Trophoblast cell (in vitro differentiated cells and primary cell): ENCODE results near the gene IWS1.
A peak's percentile ranks its signal among the peaks of the same experiment; 100 is the strongest.

Experiments used
- DNase-seq, 2 donors: peaks; one replicate each; pipeline ENCODE4 v3.0.0-alpha.2; 2016
- H2AFZ ChIP-seq: 2 replicates; pipeline ENCODE4 v1.6.1; 2013; ENCODE audit warnings: low read length, moderate library complexity, mild to moderate bottlenecking; ENCODE audit not compliant: insufficient read depth, poor library complexity
- H2AK5ac ChIP-seq: 2 replicates; pipeline ENCODE4 v1.6.1; 2013; ENCODE audit warnings: mild to moderate bottlenecking, low read length
- H2BK120ac ChIP-seq: 2 replicates; pipeline ENCODE4 v1.6.1; 2013; ENCODE audit warnings: low read length, mild to moderate bottlenecking, moderate library complexity; ENCODE audit not compliant: insufficient read depth, poor library complexity
- H2BK12ac ChIP-seq: 2 replicates; pipeline ENCODE4 v1.6.1; 2013; ENCODE audit warnings: mild to moderate bottlenecking, low read length, moderate library complexity
- H2BK5ac ChIP-seq: 2 replicates; pipeline ENCODE4 v1.6.1; 2013; ENCODE audit warnings: low read length, low read depth, moderate library complexity, mild to moderate bottlenecking; ENCODE audit not compliant: poor library complexity
- H3K14ac ChIP-seq: 2 replicates; pipeline ENCODE4 v1.6.1; 2013; ENCODE audit warnings: mild to moderate bottlenecking, low read length
- H3K18ac ChIP-seq: 2 replicates; pipeline ENCODE4 v1.6.1; 2013; ENCODE audit warnings: mild to moderate bottlenecking, low read length
- H3K23ac ChIP-seq: 2 replicates; pipeline ENCODE4 v1.6.1; 2013; ENCODE audit warnings: low read length
- H3K27ac ChIP-seq: 2 replicates; pipeline ENCODE4 v1.5.1; 2013; ENCODE audit warnings: low read depth, mild to moderate bottlenecking, inconsistent platforms, low read length, moderate library complexity
- H3K27me3 ChIP-seq: 2 replicates; pipeline ENCODE4 v1.6.1; 2013; ENCODE audit warnings: inconsistent platforms, mild to moderate bottlenecking, low read length, moderate library complexity; ENCODE audit not compliant: insufficient read depth
- H3K36me3 ChIP-seq, 2 experiments: 1 replicate in 1 of 2; 2 replicates in 1 of 2; pipeline ENCODE4 v1.6.1; 2013; ENCODE audit warnings: low read length in 2 of 2, mild to moderate bottlenecking in 2 of 2, moderate library complexity in 1 of 2; ENCODE audit not compliant: insufficient read depth in 2 of 2, control insufficient read depth in 1 of 2
- H3K4ac ChIP-seq: 2 replicates; pipeline ENCODE4 v1.6.1; 2013; ENCODE audit warnings: low read depth, mild to moderate bottlenecking, low read length, moderate library complexity
- H3K4me1 ChIP-seq, 2 experiments: 1 replicate in 1 of 2; 2 replicates in 1 of 2; pipeline ENCODE4 v1.6.1; 2013; ENCODE audit warnings: low read length in 2 of 2, mild to moderate bottlenecking in 2 of 2, moderate library complexity in 1 of 2; ENCODE audit not compliant: insufficient read depth in 2 of 2, control insufficient read depth in 1 of 2
- H3K4me2 ChIP-seq: 2 replicates; pipeline ENCODE4 v1.6.1; 2013; ENCODE audit warnings: inconsistent platforms, mild to moderate bottlenecking, low read length, moderate library complexity
- H3K4me3 ChIP-seq: 2 replicates; pipeline ENCODE4 v1.5.1; 2013; ENCODE audit warnings: mild to moderate bottlenecking, low read depth, low read length, inconsistent platforms
- H3K79me1 ChIP-seq: one replicate; pipeline ENCODE4 v1.6.1; 2013; ENCODE audit warnings: low read length
- H3K79me2 ChIP-seq: 2 replicates; pipeline ENCODE4 v1.6.1; 2013; ENCODE audit warnings: low read length, mild to moderate bottlenecking; ENCODE audit not compliant: control insufficient read depth, insufficient read depth, poor library complexity
- H3K9ac ChIP-seq: 2 replicates; pipeline ENCODE4 v1.6.1; 2013; ENCODE audit warnings: mild to moderate bottlenecking, low read length
- H3K9me3 ChIP-seq: 2 replicates; pipeline ENCODE4 v1.6.1; 2013; ENCODE audit warnings: low read depth, mild to moderate bottlenecking, control low read depth, inconsistent platforms, low read length; ENCODE audit not compliant: insufficient read depth
- H4K12ac ChIP-seq: 2 replicates; pipeline ENCODE4 v1.6.1; 2013; ENCODE audit warnings: low read depth, mild to moderate bottlenecking, low read length, moderate library complexity
- H4K8ac ChIP-seq: 2 replicates; pipeline ENCODE4 v1.6.1; 2013; ENCODE audit warnings: low read depth, mild to moderate bottlenecking, low read length, moderate library complexity
- H4K91ac ChIP-seq: one replicate; pipeline ENCODE4 v1.6.1; 2013; ENCODE audit warnings: low read depth, mild to moderate bottlenecking, low read length, moderate library complexity
- WGBS: extraction: QIAGEN DNeasy Blood & Tissue Kit; methylation state at CpG from one replicate; pipeline ENCODE4 v1.1.7; 2013; ENCODE audit warnings: missing lambda C conversion rate; ENCODE audit not compliant: insufficient read length, insufficient coverage; ENCODE audit errors: extremely low coverage; 5-methylcytosine and 5-hydroxymethylcytosine counted together

The IWS1 gene

GRCh38 chr2:127523269-127523939 lies 2.9 kb downstream of the IWS1 start:
- H2BK12ac ChIP-seq, result no peak overlapping the region
- peaks cover 2 to 4% of the 10 kb centered on the region in 2 experiments for H3K4me1 ChIP-seq
- no peak for DNase-seq
- H3K27me3 ChIP-seq, result no peaks in the 10 kb centered on the region
- H2AFZ ChIP-seq, result no peak overlapping the region
- no peak overlapping the region for H3K27ac ChIP-seq
- H3K9ac ChIP-seq, result no peak overlapping the region
- peaks cover 7 to 12% of the 10 kb centered on the region in 2 experiments for H3K36me3 ChIP-seq
- H2BK120ac ChIP-seq, result no peak overlapping the region
- no CpG with 5 or more reads among the region's 8 CpGs for WGBS
- H2BK5ac ChIP-seq, result no peak overlapping the region
- no peak overlapping the region for H3K14ac ChIP-seq
- no peak overlapping the region for H3K4ac ChIP-seq
- H3K4me2 ChIP-seq, result no peak overlapping the region
- H3K23ac ChIP-seq, result no peak overlapping the region
- no peak overlapping the region for H4K12ac ChIP-seq
- H3K18ac ChIP-seq, result no peak overlapping the region
- peaks cover 16% of the 10 kb centered on the region for H3K79me1 ChIP-seq
- no peak overlapping the region for H4K8ac ChIP-seq
- no peaks in the 10 kb centered on the region for H3K9me3 ChIP-seq
- H3K4me3 ChIP-seq, result no peak overlapping the region
- no peak overlapping the region for H4K91ac ChIP-seq
- H3K79me2 ChIP-seq, result peaks cover 16% of the 10 kb centered on the region
- no peak overlapping the region for H2AK5ac ChIP-seq

GRCh38 chr2:127520424-127520823 lies 5.9 kb downstream of the IWS1 start:
- Histone ChIP-seq H3K14ac (no peak overlapping the region), H3K4me2 (no peak overlapping the region), H4K91ac (no peak overlapping the region), H3K27ac (no peak overlapping the region), H2AFZ (no peak overlapping the region), H2BK120ac (no peak overlapping the region), H3K9ac (no peak overlapping the region), H3K9me3 (no peaks in the 10 kb centered on the region), H3K4me1 (peaks cover 0 to 2% of the 10 kb centered on the region in 2 experiments), H3K79me2 (peaks cover 7% of the 10 kb centered on the region), H3K4ac (no peak overlapping the region), H3K18ac (no peak overlapping the region), H3K4me3 (no peak overlapping the region), H3K23ac (no peak overlapping the region), H2AK5ac (no peak overlapping the region), H3K27me3 (no peaks in the 10 kb centered on the region), H2BK5ac (no peak overlapping the region), H4K8ac (no peak overlapping the region), H3K36me3 (peaks cover 23 to 24% of the 10 kb centered on the region in 2 experiments), H3K79me1 (peaks cover 1% of the 10 kb centered on the region), H4K12ac (no peak overlapping the region), H2BK12ac (no peak overlapping the region)
- no peak for DNase-seq
- no CpG with 5 or more reads among the region's 4 CpGs for WGBS

- no peak overlapping the region for H3K27ac ChIP-seq
- no peaks in the 10 kb centered on the region for H3K27me3 ChIP-seq
- DNase-seq, result no peak
- H3K4me3 ChIP-seq, result no peak overlapping the region
- no peak overlapping the region for H4K12ac ChIP-seq
- H3K79me2 ChIP-seq, result peaks cover 4% of the 10 kb centered on the region
- no peak overlapping the region for H3K14ac ChIP-seq
- no peak overlapping the region for H3K4ac ChIP-seq
- peaks cover 3% of the 10 kb centered on the region for H3K9me3 ChIP-seq
- H2BK12ac ChIP-seq, result no peak overlapping the region
- no peaks in the 10 kb centered on the region for H3K4me1 ChIP-seq
- no peak overlapping the region for H2AFZ ChIP-seq
- no peak overlapping the region for H2BK120ac ChIP-seq
- WGBS, result no CpG with 5 or more reads among the region's 2 CpGs
- no peak overlapping the region for H3K9ac ChIP-seq
- H2AK5ac ChIP-seq, result no peak overlapping the region
- peaks cover 30 to 32% of the 10 kb centered on the region in 2 experiments for H3K36me3 ChIP-seq
- H2BK5ac ChIP-seq, result no peak overlapping the region
- no peak overlapping the region for H4K8ac ChIP-seq
- no peaks in the 10 kb centered on the region for H3K79me1 ChIP-seq
- H4K91ac ChIP-seq, result no peak overlapping the region
- no peak overlapping the region for H3K4me2 ChIP-seq
- H3K23ac ChIP-seq, result no peak overlapping the region
- no peak overlapping the region for H3K18ac ChIP-seq
These were observed 8.8 kb downstream of the IWS1 start for GRCh38 chr2:127517465-127517864.

GRCh38 chr2:127516041-127516762 lies 10.1 kb downstream of the IWS1 start:
- H3K9ac ChIP-seq, result no peak overlapping the region
- H3K79me1 ChIP-seq, result no peaks in the 10 kb centered on the region
- H2BK12ac ChIP-seq, result no peak overlapping the region
- H3K18ac ChIP-seq, result no peak overlapping the region
- DNase-seq, result no peak
- no peak overlapping the region for H3K4me2 ChIP-seq
- no peak overlapping the region for H4K12ac ChIP-seq
- H3K23ac ChIP-seq, result no peak overlapping the region
- no peak overlapping the region for H3K27ac ChIP-seq
- H2BK120ac ChIP-seq, result no peak overlapping the region
- peak overlapping the region; percentile 78 for H3K4ac ChIP-seq
- H2BK5ac ChIP-seq, result no peak overlapping the region
- no peaks in the 10 kb centered on the region for H3K27me3 ChIP-seq
- no peak overlapping the region for H2AK5ac ChIP-seq
- peaks cover 29 to 30% of the 10 kb centered on the region in 2 experiments for H3K36me3 ChIP-seq
- no peak overlapping the region for H4K8ac ChIP-seq
- no peak overlapping the region for H3K4me3 ChIP-seq
- peaks cover 3% of the 10 kb centered on the region for H3K9me3 ChIP-seq
- no peak overlapping the region for H4K91ac ChIP-seq
- no peak overlapping the region for H2AFZ ChIP-seq
- WGBS, result no CpG with 5 or more reads among the region's 14 CpGs
- peaks cover 4% of the 10 kb centered on the region for H3K79me2 ChIP-seq
- no peak overlapping the region for H3K14ac ChIP-seq
- no peaks in the 10 kb centered on the region for H3K4me1 ChIP-seq
